Stimulated activated CD4-positive, alpha-beta T cell treated with anti-CD3 and anti-CD28 coated beads, Interleukin-15, amount 100 ng/mL, for 1 hour (primary cell): ENCODE results near the gene MRPL22.
"Not testable (repeated sequence)": the region's sequence is repeated elsewhere in the genome, so short reads cannot be mapped to it uniquely, and the experiment has no call there.

Experiments used
- DNase-seq, 2 donors: peaks; one replicate each; pipeline ENCODE4 v3.0.0-alpha.2; 2020; ENCODE audit warnings: low read depth in 1 of 2, low spot score in 1 of 2

The MRPL22 gene

GRCh38 chr5:154993461-154993860 is 52.6 kb downstream of the MRPL22 start:
- no peak for DNase-seq

GRCh38 chr5:154995679-154996078 is 54.8 kb downstream of the MRPL22 start:
- no peak for DNase-seq

- no peak for DNase-seq
Measured at GRCh38 chr5:154997746-154998145, 56.9 kb downstream of the MRPL22 start.

- no peak for DNase-seq
Measured at GRCh38 chr5:154999865-155000264, 59.0 kb downstream of the MRPL22 start.

GRCh38 chr5:155001523-155001922 is 60.6 kb downstream of the MRPL22 start:
- no peak for DNase-seq

GRCh38 chr5:155002722-155003121 is 61.8 kb downstream of the MRPL22 start:
- not testable (repeated sequence) for DNase-seq

- DNase-seq, result peak in 1 of 2 donors; percentile 6
Measured at GRCh38 chr5:155004138-155004744, 63.4 kb downstream of the MRPL22 start.

GRCh38 chr5:155006265-155006664 is 65.4 kb downstream of the MRPL22 start:
- not testable (repeated sequence) for DNase-seq

GRCh38 chr5:155008669-155009068 is 67.8 kb downstream of the MRPL22 start:
- no peak for DNase-seq

GRCh38 chr5:155010881-155011280 is 70.0 kb downstream of the MRPL22 start:
- DNase-seq, result no peak

- DNase-seq, result no peak
Measured at GRCh38 chr5:155013526-155013925, 72.7 kb downstream of the MRPL22 start, which contains the start of gene KIF4B. TSS of gene KIF4B (plus strand) at chr5:155013755. CDS start at chr5:155013860, 105 bp downstream.

GRCh38 chr5:155015239-155015638 is 74.4 kb downstream of the MRPL22 start:
- no peak for DNase-seq

- no peak for DNase-seq
Measured at GRCh38 chr5:155017610-155018009, 76.7 kb downstream of the MRPL22 start.
